ENCODE data around the gene MRPS26. TPM values are rescaled to one million over a fixed set of nuclear protein-coding genes. Genes with fewer than 3 reads are reported as not detected.
A peak's percentile ranks its signal among the peaks of the same experiment; 100 is the strongest.
"Not testable (repeated sequence)": the region's sequence is repeated elsewhere in the genome, so short reads cannot be mapped to it uniquely, and the experiment has no call there.

Gene MRPS26
- total and polyA plus RNA-seq, 4 donors = 24.1 to 91.1 (median 74.0) TPM

- H3K36me3 ChIP-seq (ENCODE audit: control insufficient read depth, insufficient read depth, low read length) = peaks cover 31% of the 10 kb centered on the region
- H3K4me1 ChIP-seq (ENCODE audit: control insufficient read depth, insufficient read depth, low read length) = peaks cover 15% of the 10 kb centered on the region
- no peaks in the 10 kb centered on the region for H3K27me3 ChIP-seq (ENCODE audit: control insufficient read depth, insufficient read depth, low read length)
- no peaks in the 10 kb centered on the region for H3K9me3 ChIP-seq (ENCODE audit: control insufficient read depth, insufficient read depth, low read length)
- no peak overlapping the region for H3K27ac ChIP-seq (ENCODE audit: low read depth, low read length)
- H3K4me3 ChIP-seq (ENCODE audit: low read depth, low read length) = no peak overlapping the region
- DNase-seq (ENCODE audit: low read depth in 4 of 6, low spot score in 6 of 6) = no peak
- 64% methylated on average over 5 of the region's 7 CpGs for WGBS (ENCODE audit: insufficient coverage)
Measured at GRCh38 chr20:3051385-3052019, 5.7 kb downstream of the MRPS26 start.

- Histone ChIP-seq H3K4me3 (ENCODE audit: low read depth, low read length) (no peak overlapping the region), H3K27ac (ENCODE audit: low read depth, low read length) (no peak overlapping the region), H3K9me3 (ENCODE audit: control insufficient read depth, insufficient read depth, low read length) (no peaks in the 10 kb centered on the region), H3K36me3 (ENCODE audit: control insufficient read depth, insufficient read depth, low read length) (no peaks in the 10 kb centered on the region), H3K27me3 (ENCODE audit: control insufficient read depth, insufficient read depth, low read length) (no peaks in the 10 kb centered on the region), H3K4me1 (ENCODE audit: control insufficient read depth, insufficient read depth, low read length) (no peaks in the 10 kb centered on the region)
- no peak for DNase-seq (ENCODE audit: low read depth in 4 of 6, low spot score in 6 of 6)
- whole genome bisulfite sequencing (ENCODE audit: insufficient coverage) = 93% methylated on average over 3 of the region's 3 CpGs
Measured at GRCh38 chr20:3059489-3059888, 13.6 kb downstream of the MRPS26 start.

- not testable (repeated sequence) for DNase-seq (ENCODE audit: low read depth in 4 of 6, low spot score in 6 of 6); H3K27ac ChIP-seq (ENCODE audit: low read depth, low read length); H3K9me3 ChIP-seq (ENCODE audit: control insufficient read depth, insufficient read depth, low read length); H3K27me3 ChIP-seq (ENCODE audit: control insufficient read depth, insufficient read depth, low read length); H3K4me3 ChIP-seq (ENCODE audit: low read depth, low read length); H3K36me3 ChIP-seq (ENCODE audit: control insufficient read depth, insufficient read depth, low read length); H3K4me1 ChIP-seq (ENCODE audit: control insufficient read depth, insufficient read depth, low read length)
- WGBS (ENCODE audit: insufficient coverage) = 97% methylated on average over 4 of the region's 6 CpGs
Measured at GRCh38 chr20:3064119-3064518, 18.3 kb downstream of the MRPS26 start.

GRCh38 chr20:3067139-3068014, 21.5 kb downstream of the MRPS26 start:
- WGBS (ENCODE audit: insufficient coverage) = 90% methylated on average over 15 of the region's 23 CpGs
- DNase-seq (ENCODE audit: low read depth in 4 of 6, low spot score in 6 of 6) = no peak
- no peak overlapping the region for H3K27ac ChIP-seq (ENCODE audit: low read depth, low read length)
- peaks cover 14% of the 10 kb centered on the region for H3K27me3 ChIP-seq (ENCODE audit: control insufficient read depth, insufficient read depth, low read length)
- H3K4me3 ChIP-seq (ENCODE audit: low read depth, low read length) = no peak overlapping the region
- H3K4me1 ChIP-seq (ENCODE audit: control insufficient read depth, insufficient read depth, low read length) = peaks cover 4% of the 10 kb centered on the region
- no peaks in the 10 kb centered on the region for H3K36me3 ChIP-seq (ENCODE audit: control insufficient read depth, insufficient read depth, low read length)
- no peaks in the 10 kb centered on the region for H3K9me3 ChIP-seq (ENCODE audit: control insufficient read depth, insufficient read depth, low read length)

- 60% methylated on average over 8 of the region's 8 CpGs for WGBS (ENCODE audit: insufficient coverage)
- Histone ChIP-seq H3K27ac (ENCODE audit: low read depth, low read length) (no peak overlapping the region), H3K9me3 (ENCODE audit: control insufficient read depth, insufficient read depth, low read length) (no peaks in the 10 kb centered on the region), H3K27me3 (ENCODE audit: control insufficient read depth, insufficient read depth, low read length) (peaks cover 21% of the 10 kb centered on the region), H3K4me1 (ENCODE audit: control insufficient read depth, insufficient read depth, low read length) (peaks cover 7% of the 10 kb centered on the region), H3K36me3 (ENCODE audit: control insufficient read depth, insufficient read depth, low read length) (no peaks in the 10 kb centered on the region), H3K4me3 (ENCODE audit: low read depth, low read length) (no peak overlapping the region)
- no peak for DNase-seq (ENCODE audit: low read depth in 4 of 6, low spot score in 6 of 6)
Measured at GRCh38 chr20:3068075-3068474, 22.2 kb downstream of the MRPS26 start.

GRCh38 chr20:3068986-3069900, 23.4 kb downstream of the MRPS26 start:
- Histone ChIP-seq H3K36me3 (ENCODE audit: control insufficient read depth, insufficient read depth, low read length) (no peaks in the 10 kb centered on the region), H3K27me3 (ENCODE audit: control insufficient read depth, insufficient read depth, low read length) (peaks cover 25% of the 10 kb centered on the region), H3K9me3 (ENCODE audit: control insufficient read depth, insufficient read depth, low read length) (no peaks in the 10 kb centered on the region), H3K4me3 (ENCODE audit: low read depth, low read length) (no peak overlapping the region), H3K27ac (ENCODE audit: low read depth, low read length) (no peak overlapping the region), H3K4me1 (ENCODE audit: control insufficient read depth, insufficient read depth, low read length) (peaks cover 7% of the 10 kb centered on the region)
- DNase-seq (ENCODE audit: low read depth in 4 of 6, low spot score in 6 of 6) = no peak
- 70% methylated on average over 5 of the region's 8 CpGs for WGBS (ENCODE audit: insufficient coverage)

- H3K4me3 ChIP-seq (ENCODE audit: low read depth, low read length) = no peak overlapping the region
- H3K27ac ChIP-seq (ENCODE audit: low read depth, low read length) = no peak overlapping the region
- H3K27me3 ChIP-seq (ENCODE audit: control insufficient read depth, insufficient read depth, low read length) = peaks cover 25% of the 10 kb centered on the region
- H3K4me1 ChIP-seq (ENCODE audit: control insufficient read depth, insufficient read depth, low read length) = peaks cover 7% of the 10 kb centered on the region
- DNase-seq (ENCODE audit: low read depth in 4 of 6, low spot score in 6 of 6) = no peak
- no peaks in the 10 kb centered on the region for H3K36me3 ChIP-seq (ENCODE audit: control insufficient read depth, insufficient read depth, low read length)
- WGBS (ENCODE audit: insufficient coverage) = 85% methylated on average over 2 of the region's 4 CpGs
- no peaks in the 10 kb centered on the region for H3K9me3 ChIP-seq (ENCODE audit: control insufficient read depth, insufficient read depth, low read length)
Measured at GRCh38 chr20:3070725-3071124, 24.9 kb downstream of the MRPS26 start.

GRCh38 chr20:3071266-3071609, 25.4 kb downstream of the MRPS26 start:
- peaks cover 7% of the 10 kb centered on the region for H3K4me1 ChIP-seq (ENCODE audit: control insufficient read depth, insufficient read depth, low read length)
- H3K9me3 ChIP-seq (ENCODE audit: control insufficient read depth, insufficient read depth, low read length) = no peaks in the 10 kb centered on the region
- WGBS (ENCODE audit: insufficient coverage) = 61% methylated on average over 16 of the region's 16 CpGs
- no peaks in the 10 kb centered on the region for H3K36me3 ChIP-seq (ENCODE audit: control insufficient read depth, insufficient read depth, low read length)
- no peak for DNase-seq (ENCODE audit: low read depth in 4 of 6, low spot score in 6 of 6)
- H3K27me3 ChIP-seq (ENCODE audit: control insufficient read depth, insufficient read depth, low read length) = peaks cover 25% of the 10 kb centered on the region
- H3K4me3 ChIP-seq (ENCODE audit: low read depth, low read length) = no peak overlapping the region
- no peak overlapping the region for H3K27ac ChIP-seq (ENCODE audit: low read depth, low read length)

- no peak within 1 kb of the TSS for H3K27ac ChIP-seq (ENCODE audit: low read depth, low read length)
- no peaks in the 10 kb centered on the region for H3K36me3 ChIP-seq (ENCODE audit: control insufficient read depth, insufficient read depth, low read length)
- 7% methylated on average over 86 of the region's 95 CpGs for WGBS (ENCODE audit: insufficient coverage)
- H3K9me3 ChIP-seq (ENCODE audit: control insufficient read depth, insufficient read depth, low read length) = no peaks in the 10 kb centered on the region
- H3K27me3 ChIP-seq (ENCODE audit: control insufficient read depth, insufficient read depth, low read length) = peaks cover 25% of the 10 kb centered on the region
- H3K4me3 ChIP-seq (ENCODE audit: low read depth, low read length) = no peak within 1 kb of the TSS
- H3K4me1 ChIP-seq (ENCODE audit: control insufficient read depth, insufficient read depth, low read length) = peaks cover 7% of the 10 kb centered on the region
- peak in 1 of 6 donors; percentile 26 for DNase-seq (ENCODE audit: low read depth in 4 of 6, low spot score in 6 of 6)
Measured at GRCh38 chr20:3071610-3072529, 26.0 kb downstream of the MRPS26 start, which contains the start of gene OXT. TSS of gene OXT (plus strand) at chr20:3071620. CDS start at chr20:3071656, 36 bp downstream.
